Lower lobe of right lung (tissue), 2 donors: ENCODE measurements around the gene FHL5. TPM values are rescaled to one million over a fixed set of nuclear protein-coding genes. Genes with fewer than 3 reads are reported as not detected.

ENCODE experiments used
- ATAC-seq, 2 donors: fragments of 200-7000 bp; cut with Tn5 transposase; one replicate each; pipeline ENCODE4 v1.9.1; 2020 to 2022; ENCODE audit warnings: mild to moderate bottlenecking in 2 of 2, moderate library complexity in 2 of 2
- DNase-seq: peaks from one replicate; pipeline ENCODE4 v3.0.0-alpha.2; 2020
- H3K27ac ChIP-seq: fragments of 200-600 bp; one replicate; pipeline ENCODE4 v1.8.0; 2022
- H3K27me3 ChIP-seq: fragments of 200-600 bp; one replicate; pipeline ENCODE4 v1.8.0; 2022; ENCODE audit warnings: low read depth
- H3K36me3 ChIP-seq: fragments of 200-600 bp; one replicate; pipeline ENCODE4 v1.8.0; 2022; ENCODE audit warnings: mild to moderate bottlenecking
- H3K4me1 ChIP-seq: fragments of 200-600 bp; one replicate; pipeline ENCODE4 v1.8.0; 2022
- H3K4me3 ChIP-seq: fragments of 200-600 bp; one replicate; pipeline ENCODE4 v1.8.0; 2022; ENCODE audit warnings: mild to moderate bottlenecking
- H3K9me3 ChIP-seq: fragments of 200-600 bp; one replicate; pipeline ENCODE4 v1.8.0; 2022
- CTCF ChIP-seq: fragments of 200-600 bp; IDR thresholded peaks from one replicate; pipeline ENCODE4 v1.8.0; 2022; ENCODE audit warnings: antibody characterized with exemption, mild to moderate bottlenecking
- intact Hi-C: fragments of 100-400 bp; cut with DNase I; formaldehyde crosslinking; loops from one replicate; pipeline ENCODE4 v1.11.0; 2022
- long read RNA-seq: library from polyadenylated mRNA; unstranded; transcript quantifications from one replicate; pipeline ENCODE4 v2.0.0, GENCODE V29; 2021
- total RNA-seq: library from RNA; stranded (reverse); fragmentation: NEBNext Ultra II Directional; extraction: Animal tissue kit (Norgen Biotek cat#: 25700); gene quantifications from one replicate; pipeline ENCODE4 v1.2.1, GENCODE V29; 2021
- donor health status: DM: no; HTN: yes; CAD: no; lungs with severe emphysema.

Gene FHL5
- total RNA-seq: 23.7 TPM
- long read RNA-seq, partial matches to known transcripts: 24 of 26 reads
- long read RNA-seq, other reads (novel, unspliced or antisense): 2 of 26 reads

- peak within 1 kb of the TSS; percentile 34 for H3K4me3 ChIP-seq
- ATAC-seq (no peak), DNase-seq (no peak)
- TF ChIP-seq CTCF: no peak
- intact Hi-C loops: no loop called here
- H3K36me3 ChIP-seq: no peaks in the 10 kb centered on the region
- no peaks in the 10 kb centered on the region for H3K9me3 ChIP-seq
- H3K4me1 ChIP-seq: no peaks in the 10 kb centered on the region
- no peak within 1 kb of the TSS for H3K27ac ChIP-seq
- no peaks in the 10 kb centered on the region for H3K27me3 ChIP-seq
Measured at GRCh38 chr6:96562886-96563285, at the start of gene FHL5. FHL5 (plus strand) TSS chr6:96563128; CDS start chr6:96603614, 40,486 bp downstream.

GRCh38 chr6:96520171-96521115 lies 42.5 kb upstream of the FHL5 start:
- H3K4me1 ChIP-seq: peaks cover 27% of the 10 kb centered on the region
- TF ChIP-seq CTCF: no peak
- H3K9me3 ChIP-seq: no peaks in the 10 kb centered on the region
- peak overlapping the region; percentile 95 for H3K27ac ChIP-seq
- H3K4me3 ChIP-seq: peak overlapping the region; percentile 76
- DNase-seq (no peak), ATAC-seq (no peak)
- H3K27me3 ChIP-seq: no peaks in the 10 kb centered on the region
- intact Hi-C loops: no loop called here
- peaks cover 13% of the 10 kb centered on the region for H3K36me3 ChIP-seq

- Histone ChIP-seq H3K4me1 (peaks cover 27% of the 10 kb centered on the region), H3K4me3 (peak overlapping the region; percentile 76), H3K36me3 (peaks cover 22% of the 10 kb centered on the region), H3K27me3 (no peaks in the 10 kb centered on the region), H3K27ac (peak overlapping the region; percentile 95), H3K9me3 (no peaks in the 10 kb centered on the region)
- TF ChIP-seq CTCF: no peak
- DNase-seq (no peak), ATAC-seq (peak in 1 of 2 donors; percentile 59)
- intact Hi-C loops: no loop called here
Measured at GRCh38 chr6:96521306-96521643, 41.7 kb upstream of the FHL5 start.

- intact Hi-C loops: no loop called here
- no peaks in the 10 kb centered on the region for H3K27me3 ChIP-seq
- H3K36me3 ChIP-seq: peaks cover 28% of the 10 kb centered on the region
- peak within 1 kb of the TSS; percentile 76 for H3K4me3 ChIP-seq
- peak; percentile 98 for DNase-seq
- peaks cover 27% of the 10 kb centered on the region for H3K4me1 ChIP-seq
- peak; percentile 99 to 100 for ATAC-seq
- H3K27ac ChIP-seq: peak within 1 kb of the TSS; percentile 95
- no peak for TF ChIP-seq CTCF
- no peaks in the 10 kb centered on the region for H3K9me3 ChIP-seq
Measured at GRCh38 chr6:96521644-96522464, 41.1 kb upstream of the FHL5 start, which contains the start of gene UFL1. UFL1 (plus strand) TSS chr6:96521806; CDS start chr6:96521874, 68 bp downstream.

- intact Hi-C loops: no loop called here
- no peak for DNase-seq
- no peaks in the 10 kb centered on the region for H3K9me3 ChIP-seq
Measured at GRCh38 chr6:96522465-96523009, 40.4 kb upstream of the FHL5 start.

More at GRCh38 chr6:96522465-96523009, 40.4 kb upstream of the FHL5 start:
- peak overlapping the region; percentile 76 for H3K4me3 ChIP-seq
- no peak for TF ChIP-seq CTCF
- peak in 1 of 2 donors; percentile 34 for ATAC-seq
- peaks cover 27% of the 10 kb centered on the region for H3K4me1 ChIP-seq
- H3K27me3 ChIP-seq: no peaks in the 10 kb centered on the region
- H3K27ac ChIP-seq: peak overlapping the region; percentile 95
- H3K36me3 ChIP-seq: peaks cover 34% of the 10 kb centered on the region
